HG02759 (cell line): ENCODE data around the gene RNF11.
"Not testable (repeated sequence)": the region's sequence is repeated elsewhere in the genome, so short reads cannot be mapped to it uniquely, and the experiment has no call there.

Experiments
- ATAC-seq: cut with Tn5 transposase; IDR thresholded peaks from one replicate; pipeline ENCODE4 v1.9.1; 2021; ENCODE audit warnings: mild to moderate bottlenecking, moderate library complexity; ENCODE audit not compliant: unreplicated experiment

RNF11 gene

GRCh38 chr1:51235673-51236530 is at the start of gene RNF11:
RNF11 (plus strand) TSS chr1:51236273; CDS start chr1:51236757, 484 bp downstream.
- peak; percentile 90 for ATAC-seq

GRCh38 chr1:51188230-51188629 is 47.8 kb upstream of the RNF11 start:
- ATAC-seq = no peak

GRCh38 chr1:51189421-51190073 is 46.5 kb upstream of the RNF11 start:
- no peak for ATAC-seq

GRCh38 chr1:51190961-51191360 is 45.1 kb upstream of the RNF11 start:
- ATAC-seq = no peak

- ATAC-seq = no peak
Observed at GRCh38 chr1:51192213-51192843, 43.7 kb upstream of the RNF11 start.

GRCh38 chr1:51193564-51193963 is 42.5 kb upstream of the RNF11 start:
- ATAC-seq = no peak

- no peak for ATAC-seq
Observed at GRCh38 chr1:51203121-51203873, 32.8 kb upstream of the RNF11 start.

GRCh38 chr1:51203874-51204245 is 32.2 kb upstream of the RNF11 start:
- ATAC-seq = no peak

- ATAC-seq = no peak
Observed at GRCh38 chr1:51210055-51210454, 26.0 kb upstream of the RNF11 start.

- ATAC-seq = no peak
Observed at GRCh38 chr1:51210676-51211075, 25.4 kb upstream of the RNF11 start.

GRCh38 chr1:51214615-51215131 is 21.4 kb upstream of the RNF11 start:
- ATAC-seq = peak; percentile 59

GRCh38 chr1:51215169-51215568 is 20.9 kb upstream of the RNF11 start:
- no peak for ATAC-seq

- ATAC-seq = no peak
Observed at GRCh38 chr1:51216631-51217030, 19.4 kb upstream of the RNF11 start.

- ATAC-seq = no peak
Observed at GRCh38 chr1:51217101-51217500, 19.0 kb upstream of the RNF11 start.

- ATAC-seq = no peak
Observed at GRCh38 chr1:51218570-51218969, 17.5 kb upstream of the RNF11 start.

- no peak for ATAC-seq
Observed at GRCh38 chr1:51219022-51219421, 17.1 kb upstream of the RNF11 start.

- not testable (repeated sequence) for ATAC-seq
Observed at GRCh38 chr1:51221529-51221928, 14.5 kb upstream of the RNF11 start.

- no peak for ATAC-seq
Observed at GRCh38 chr1:51222136-51222787, 13.8 kb upstream of the RNF11 start.

GRCh38 chr1:51222809-51223208 is 13.3 kb upstream of the RNF11 start:
- ATAC-seq = no peak

GRCh38 chr1:51224255-51224654 is 11.8 kb upstream of the RNF11 start:
- ATAC-seq = no peak
